GM12892 (cell line): ENCODE data around the gene ADAMTSL1.

ENCODE experiments used
- POLR2A ChIP-seq: IDR thresholded peaks from 2 replicates; pipeline ENCODE4 v1.6.1; 2011; ENCODE audit warnings: low read depth, low read length, control low read depth
- POLR2AphosphoS5 ChIP-seq: IDR thresholded peaks from 2 replicates; pipeline ENCODE4 v1.6.1; 2011; ENCODE audit warnings: low read depth, low read length, control low read depth
- TAF1 ChIP-seq: IDR thresholded peaks from 2 replicates; pipeline ENCODE4 v1.6.1; 2011; ENCODE audit warnings: low read depth, mild to moderate bottlenecking, control low read depth, low read length, borderline replicate concordance

GRCh38 chr9:18614116-18614515 lies 140.2 kb downstream of the ADAMTSL1 start:
- no peak for TF ChIP-seq TAF1
- no peak for TF ChIP-seq POLR2AphosphoS5
- TF ChIP-seq POLR2A: no peak
